NCI-H526 treated with DMSO at 0.1 percent for 48 hours (cell line): Measurements from ENCODE around the gene MRPS14.
A peak's percentile ranks its signal among the peaks of the same experiment; 100 is the strongest.
"Not testable (repeated sequence)": the region's sequence is repeated elsewhere in the genome, so short reads cannot be mapped to it uniquely, and the experiment has no call there.

Experiments
- DNase-seq: peaks from one replicate; lab custom pipeline; 2025; lab: John Stamatoyannopoulos, UW

MRPS14 gene

GRCh38 chr1:175023922-175024242 lies 657 bp upstream of the MRPS14 start:
- not testable (repeated sequence) for DNase-seq

GRCh38 chr1:175019524-175019923 lies 3.7 kb downstream of the MRPS14 start:
- no peak for DNase-seq

- DNase-seq = no peak
These were observed 8.0 kb downstream of the MRPS14 start for GRCh38 chr1:175015243-175015642.

GRCh38 chr1:175013445-175013844 lies 9.8 kb downstream of the MRPS14 start:
- DNase-seq = no peak

- no peak for DNase-seq
These were observed 13.7 kb downstream of the MRPS14 start for GRCh38 chr1:175009532-175009931.

- DNase-seq = no peak
These were observed 18.0 kb downstream of the MRPS14 start for GRCh38 chr1:175005085-175005783.

GRCh38 chr1:175003521-175003920 lies 19.7 kb downstream of the MRPS14 start:
- no peak for DNase-seq

- no peak for DNase-seq
These were observed 20.2 kb downstream of the MRPS14 start for GRCh38 chr1:175002910-175003517.

GRCh38 chr1:175000697-175001187 lies 22.5 kb downstream of the MRPS14 start:
- DNase-seq = no peak

- DNase-seq = peak; percentile 66
These were observed 23.1 kb downstream of the MRPS14 start, which contains the start of gene CACYBP for GRCh38 chr1:174999936-175000696. Gene CACYBP, plus strand, starts transcription at chr1:174999947. Its CDS starts 234 bp downstream, at chr1:175000181.

GRCh38 chr1:174999216-174999935 lies 23.8 kb downstream of the MRPS14 start:
- DNase-seq = peak; percentile 100

- peak; percentile 82 for DNase-seq
These were observed 24.5 kb downstream of the MRPS14 start for GRCh38 chr1:174998569-174999215.

- no peak for DNase-seq
These were observed 26.2 kb downstream of the MRPS14 start for GRCh38 chr1:174997041-174997440.

GRCh38 chr1:174996476-174996875 lies 26.7 kb downstream of the MRPS14 start:
- DNase-seq = no peak

GRCh38 chr1:174995916-174996315 lies 27.3 kb downstream of the MRPS14 start:
- DNase-seq = no peak

GRCh38 chr1:174995121-174995520 lies 28.1 kb downstream of the MRPS14 start:
- no peak for DNase-seq

GRCh38 chr1:174991473-174991872 lies 31.8 kb downstream of the MRPS14 start:
- DNase-seq = no peak

GRCh38 chr1:174990382-174990999 lies 32.7 kb downstream of the MRPS14 start:
- DNase-seq = no peak

GRCh38 chr1:174989536-174990220 lies 33.5 kb downstream of the MRPS14 start:
- no peak for DNase-seq

GRCh38 chr1:174988986-174989385 lies 34.2 kb downstream of the MRPS14 start:
- no peak for DNase-seq

- DNase-seq = no peak
These were observed 34.7 kb downstream of the MRPS14 start for GRCh38 chr1:174988539-174988938.
